IMR-90 (cell line): ENCODE data around the gene CARMIL1. TPM values are rescaled to one million over a fixed set of nuclear protein-coding genes. Genes with fewer than 3 reads are reported as not detected.

ENCODE experiments used
- ATAC-seq: fragments of 200-7000 bp; cut with Tn5 transposase; 2 replicates; pipeline ENCODE4 v1.9.1; 2020; ENCODE audit warnings: low read depth, mild to moderate bottlenecking, moderate library complexity
- BruUV-seq: library from RNA; stranded (reverse); fragments of 400-500 nt; replicated peaks from 2 replicates; lab custom pipeline; 2021; lab: Mats Ljungman, UMichigan
- CTCF ChIA-PET: fragments of 300-600 bp; formaldehyde crosslinking; extraction: SDS; loops from one replicate; lab custom pipeline; 2021; ENCODE audit warnings: antibody characterized with exemption; lab: Yijun Ruan, JAX
- POLR2A ChIA-PET: fragments of 300-600 bp; sonication (Branson Sonifier 250); formaldehyde crosslinking; loops from one replicate; lab custom pipeline; 2022; ENCODE audit warnings: antibody characterized with exemption; ENCODE audit not compliant: unreplicated experiment; lab: Charles Lee
- DNase-seq: peaks from one replicate; pipeline ENCODE4 v3.0.0; 2013
- H2AFZ ChIP-seq: replicated peaks from 2 replicates; pipeline ENCODE3; 2013; ENCODE audit warnings: low read length, mild to moderate bottlenecking; ENCODE audit not compliant: poor library complexity
- H2AK5ac ChIP-seq: 2 replicates; pipeline ENCODE4 v1.6.1; 2013; ENCODE audit warnings: low read depth, low read length, inconsistent platforms
- H2AK9ac ChIP-seq: replicated peaks from 2 replicates; pipeline ENCODE3; 2013; ENCODE audit warnings: mild to moderate bottlenecking, low read depth, low read length, moderate library complexity; ENCODE audit not compliant: poor library complexity
- H2BK120ac ChIP-seq: 2 replicates; pipeline ENCODE4 v1.6.1; 2013; ENCODE audit warnings: low read depth, low read length, inconsistent platforms
- H2BK15ac ChIP-seq: 3 replicates; pipeline ENCODE4 v1.6.1; 2013; ENCODE audit warnings: low read depth, low read length, inconsistent platforms
- H2BK20ac ChIP-seq: 2 replicates; pipeline ENCODE4 v1.6.1; 2013; ENCODE audit warnings: low read depth, mild to moderate bottlenecking, inconsistent platforms, low read length, moderate library complexity
- H2BK5ac ChIP-seq: 2 replicates; pipeline ENCODE4 v1.6.1; 2013; ENCODE audit warnings: mild to moderate bottlenecking, low read depth, low read length, inconsistent platforms; ENCODE audit not compliant: poor library complexity, severe bottlenecking
- H3K14ac ChIP-seq: replicated peaks from 2 replicates; pipeline ENCODE4 v1.6.1; 2013; ENCODE audit warnings: low read depth, low read length, inconsistent platforms
- H3K18ac ChIP-seq: 2 replicates; pipeline ENCODE4 v1.6.1; 2013; ENCODE audit warnings: low read depth, low read length, control low read depth
- H3K23ac ChIP-seq: 2 replicates; pipeline ENCODE4 v1.6.1; 2013; ENCODE audit warnings: low read depth, low read length, inconsistent platforms
- H3K27ac ChIP-seq: 2 replicates; pipeline ENCODE4 v1.5.1; 2013; ENCODE audit warnings: mild to moderate bottlenecking, control low read depth, low read length; ENCODE audit not compliant: insufficient read depth
- H3K27me3 ChIP-seq: 2 replicates; pipeline ENCODE4 v1.6.1; 2013; ENCODE audit warnings: low read length; ENCODE audit not compliant: control insufficient read depth, insufficient read depth
- H3K36me3 ChIP-seq: 2 replicates; pipeline ENCODE4 v1.6.1; 2013; ENCODE audit warnings: low read length, mixed read lengths; ENCODE audit not compliant: control insufficient read depth, insufficient read depth
- H3K4ac ChIP-seq: 2 replicates; pipeline ENCODE4 v1.6.1; 2013; ENCODE audit warnings: low read depth, low read length, inconsistent platforms
- H3K4me1 ChIP-seq: 2 replicates; pipeline ENCODE4 v1.6.1; 2013; ENCODE audit warnings: low read length, mixed read lengths; ENCODE audit not compliant: control insufficient read depth, insufficient read depth
- H3K4me2 ChIP-seq: 2 replicates; pipeline ENCODE4 v1.6.1; 2013; ENCODE audit warnings: low read depth, mild to moderate bottlenecking, control low read depth, low read length, moderate library complexity
- H3K4me3 ChIP-seq: 2 replicates; pipeline ENCODE4 v1.5.1; 2013; ENCODE audit warnings: low read depth, mild to moderate bottlenecking, control low read depth, low read length, moderate library complexity; ENCODE audit not compliant: insufficient read depth
- H3K56ac ChIP-seq: 2 replicates; pipeline ENCODE4 v1.6.1; 2013; ENCODE audit warnings: low read length, inconsistent platforms; ENCODE audit not compliant: insufficient read depth; ENCODE audit errors: extremely low read depth
- H3K79me1 ChIP-seq, 2 experiments: 2 replicates each; pipeline ENCODE4 v1.6.1; 2013; ENCODE audit warnings: low read length in 2 of 2, inconsistent platforms in 1 of 2, low read depth in 1 of 2
- H3K9ac ChIP-seq: 2 replicates; pipeline ENCODE4 v1.6.1; 2013; ENCODE audit warnings: low read depth, low read length, control low read depth
- H3K9me1 ChIP-seq: 2 replicates; pipeline ENCODE4 v1.6.1; 2013; ENCODE audit warnings: low read length, inconsistent platforms; ENCODE audit not compliant: insufficient read depth
- H3K9me3 ChIP-seq: 2 replicates; pipeline ENCODE4 v1.6.1; 2013; ENCODE audit warnings: low read length; ENCODE audit not compliant: control insufficient read depth, insufficient read depth
- H4K20me1 ChIP-seq: 2 replicates; pipeline ENCODE4 v1.6.1; 2013; ENCODE audit warnings: low read length, inconsistent platforms; ENCODE audit not compliant: insufficient read depth
- H4K5ac ChIP-seq: 2 replicates; pipeline ENCODE4 v1.6.1; 2013; ENCODE audit warnings: mild to moderate bottlenecking, low read depth, low read length, control low read depth
- H4K8ac ChIP-seq, 2 experiments: 2 replicates each; pipeline ENCODE4 v1.6.1; 2013; ENCODE audit warnings: low read depth in 2 of 2, low read length in 2 of 2, control low read depth in 1 of 2, inconsistent platforms in 1 of 2
- H4K91ac ChIP-seq: 2 replicates; pipeline ENCODE4 v1.6.1; 2013; ENCODE audit warnings: low read depth, low read length, inconsistent platforms; ENCODE audit not compliant: insufficient read depth
- BHLHE40 ChIP-seq: fragments of 150-350 bp; IDR thresholded peaks from 2 replicates; pipeline ENCODE4 v1.6.1; 2016; ENCODE audit warnings: mild to moderate bottlenecking, low read depth, low read length
- CEBPB ChIP-seq: IDR thresholded peaks from 2 replicates; pipeline ENCODE4 v1.6.1; 2012; ENCODE audit warnings: low read depth, low read length, improper control_type of control experiment
- CHD1 ChIP-seq: IDR thresholded peaks from 2 replicates; pipeline ENCODE4 v1.6.1; 2012; ENCODE audit warnings: low read depth, low read length, improper control_type of control experiment
- FOS ChIP-seq: fragments of 150-350 bp; IDR thresholded peaks from 2 replicates; pipeline ENCODE4 v1.6.1; 2016; ENCODE audit warnings: low read depth, low read length
- MAFK ChIP-seq: IDR thresholded peaks from 2 replicates; pipeline ENCODE4 v1.6.1; 2012; ENCODE audit warnings: low read depth, low read length, improper control_type of control experiment
- MAZ ChIP-seq: IDR thresholded peaks from 2 replicates; pipeline ENCODE4 v1.6.1; 2012; ENCODE audit warnings: low read depth, mild to moderate bottlenecking, low read length, improper control_type of control experiment, moderate library complexity, borderline replicate concordance
- MXI1 ChIP-seq: IDR thresholded peaks from 2 replicates; pipeline ENCODE4 v1.6.1; 2012; ENCODE audit warnings: low read depth, mild to moderate bottlenecking, low read length, moderate library complexity, borderline replicate concordance
- NFE2L2 ChIP-seq: fragments of 150-350 bp; IDR thresholded peaks from 2 replicates; pipeline ENCODE4 v1.6.1; 2016; ENCODE audit warnings: low read depth, mild to moderate bottlenecking, low read length
- POLR2A ChIP-seq: IDR thresholded peaks from 2 replicates; pipeline ENCODE4 v1.6.1; 2012; ENCODE audit warnings: mild to moderate bottlenecking, low read depth, low read length
- RAD21 ChIP-seq: IDR thresholded peaks from 2 replicates; pipeline ENCODE4 v1.6.1; 2012; ENCODE audit warnings: low read length, improper control_type of control experiment
- RCOR1 ChIP-seq: IDR thresholded peaks from 2 replicates; pipeline ENCODE4 v1.6.1; 2012; ENCODE audit warnings: mild to moderate bottlenecking, low read length, improper control_type of control experiment; ENCODE audit not compliant: insufficient replicate concordance
- RFX5 ChIP-seq: IDR thresholded peaks from 2 replicates; pipeline ENCODE4 v1.8.0; 2012; ENCODE audit warnings: low read depth, mild to moderate bottlenecking, low read length, moderate library complexity
- SMC3 ChIP-seq: fragments of 150-350 bp; IDR thresholded peaks from 2 replicates; pipeline ENCODE4 v1.6.1; 2016; ENCODE audit warnings: low read depth, mild to moderate bottlenecking, antibody characterized with exemption, low read length, moderate library complexity
- WGBS, 2 experiments: methylation state at CpG; one replicate each; pipeline versions ENCODE4 v1.1.5 to v1.1.7; 2013; ENCODE audit warnings: missing lambda C conversion rate in 2 of 2; ENCODE audit not compliant: insufficient read length in 1 of 2; ENCODE audit errors: extremely low coverage in 2 of 2; 5-methylcytosine and 5-hydroxymethylcytosine counted together
- dilution Hi-C: fragments of 300-500 bp; cut with HindIII; formaldehyde crosslinking; loops from one replicate; pipeline ENCODE4 v1.14.3; 2018; ENCODE audit warnings: low sequenced_read_pairs; ENCODE audit not compliant: unreplicated experiment
- in situ Hi-C: fragments of 300-500 bp; cut with MboI; formaldehyde crosslinking; loops from 3 replicates; pipeline ENCODE4 v1.14.3; 2019; ENCODE audit warnings: low sequenced_read_pairs, inconsistent platforms, mixed read lengths
- intact Hi-C: fragments of 100-400 bp; cut with micrococcal nuclease; formaldehyde crosslinking; loops from 2 replicates; pipeline ENCODE4 v1.10.0; 2022
- polyA plus RNA-seq, 3 experiments: library from polyadenylated mRNA; depleted of rRNA; stranded (reverse); fragments of >200 nt; gene quantifications; 2 replicates each; pipeline ENCODE4 v1.2.3, GENCODE V29; 2012; ENCODE audit warnings: low replicate concordance in 1 of 3
- total RNA-seq: library from RNA; depleted of rRNA; stranded (reverse); fragments of >200 nt; gene quantifications from 2 replicates; pipeline ENCODE4 v1.2.3, GENCODE V29; 2012
- TF ChIP-seq, protein P1 (sequence below): conservative IDR thresholded peaks from 2 replicates; pipeline ENCODE4 v1.5.1; 2012; ENCODE audit warnings: mild to moderate bottlenecking, low read depth, low read length, improper control_type of control experiment
- TF ChIP-seq, protein P2 (sequence below): fragments of 150-350 bp; IDR thresholded peaks from 2 replicates; pipeline ENCODE4 v1.6.1; 2016; ENCODE audit warnings: low read depth, mild to moderate bottlenecking, low read length, moderate library complexity, borderline replicate concordance
- TF ChIP-seq, protein P3 (sequence below): fragments of 150-350 bp; IDR thresholded peaks from 2 replicates; pipeline ENCODE4 v1.6.1; 2017; ENCODE audit warnings: mild to moderate bottlenecking, antibody characterized with exemption, low read length, low read depth

Gene CARMIL1
- total and polyA plus RNA-seq, 2 of the 4 experiments (the other 2 are of a cell fraction), result 1.3 to 2.9 TPM

DNA sequence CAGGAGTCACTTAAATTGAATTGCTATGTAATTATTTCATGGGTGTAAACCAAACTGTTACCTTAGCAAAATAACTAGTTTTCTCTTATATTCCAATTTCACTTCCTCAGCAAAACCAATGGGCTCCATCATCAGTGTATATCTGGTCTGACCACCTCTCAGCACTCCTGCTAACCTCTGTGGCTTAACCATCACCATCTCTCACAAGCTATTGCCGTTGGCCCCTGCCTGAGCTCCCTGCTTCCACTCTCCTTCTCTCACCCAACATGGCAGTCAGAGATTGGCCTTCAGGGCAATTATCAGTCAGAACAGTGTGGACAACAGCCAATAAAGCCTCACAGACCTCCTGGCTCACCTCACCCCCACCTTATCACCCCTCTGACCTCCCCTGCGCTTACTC lies 124.0 kb downstream of the CARMIL1 start:
- ATAC-seq, result no peak
- BruUV-seq, result no TSS peak
- H3K4ac ChIP-seq, result no peak overlapping the region
- no peaks in the 10 kb centered on the region for H4K20me1 ChIP-seq
- no peak overlapping the region for H2AFZ ChIP-seq
- no peak overlapping the region for H2AK5ac ChIP-seq
- H2BK15ac ChIP-seq, result no peak overlapping the region
- intact Hi-C loops (no loop called here), in situ Hi-C loops (no loop called here), dilution Hi-C loops (no loop called here)
- no peak overlapping the region for H2AK9ac ChIP-seq
- no peak overlapping the region for H4K8ac ChIP-seq
- no peak overlapping the region for H3K27ac ChIP-seq
- no peaks in the 10 kb centered on the region for H3K4me1 ChIP-seq
- no peak overlapping the region for H2BK20ac ChIP-seq
- 71% methylated on average over 2 of the region's 2 CpGs; no CpG with 5 or more reads in 1 of the 2 experiments for WGBS, 2 experiments
- no peak overlapping the region for H3K56ac ChIP-seq
- H4K91ac ChIP-seq, result no peak overlapping the region
- CTCF ChIA-PET, result interaction anchor here (0.7 kb wide), 1 partner anchor 899 kb away, joined by 3 read pairs; no protein-coding TSS in a partner anchor
- H3K9me3 ChIP-seq, result no peaks in the 10 kb centered on the region
- no peak overlapping the region for H3K23ac ChIP-seq
- H3K27me3 ChIP-seq, result no peaks in the 10 kb centered on the region
- no peak for DNase-seq
- H4K5ac ChIP-seq, result no peak overlapping the region
- no peaks in the 10 kb centered on the region for H3K79me1 ChIP-seq
- no peak overlapping the region for H3K18ac ChIP-seq
- TF ChIP-seq CHD1 (no peak), CEBPB (no peak), SMC3 (no peak), MAFK (no peak), POLR2A (no peak), NFE2L2 (no peak), RAD21 (no peak), MXI1 (no peak), FOS (no peak), RFX5 (no peak), RCOR1 (no peak), BHLHE40 (no peak), MAZ (no peak)
- TF ChIP-seq, protein P1, sequence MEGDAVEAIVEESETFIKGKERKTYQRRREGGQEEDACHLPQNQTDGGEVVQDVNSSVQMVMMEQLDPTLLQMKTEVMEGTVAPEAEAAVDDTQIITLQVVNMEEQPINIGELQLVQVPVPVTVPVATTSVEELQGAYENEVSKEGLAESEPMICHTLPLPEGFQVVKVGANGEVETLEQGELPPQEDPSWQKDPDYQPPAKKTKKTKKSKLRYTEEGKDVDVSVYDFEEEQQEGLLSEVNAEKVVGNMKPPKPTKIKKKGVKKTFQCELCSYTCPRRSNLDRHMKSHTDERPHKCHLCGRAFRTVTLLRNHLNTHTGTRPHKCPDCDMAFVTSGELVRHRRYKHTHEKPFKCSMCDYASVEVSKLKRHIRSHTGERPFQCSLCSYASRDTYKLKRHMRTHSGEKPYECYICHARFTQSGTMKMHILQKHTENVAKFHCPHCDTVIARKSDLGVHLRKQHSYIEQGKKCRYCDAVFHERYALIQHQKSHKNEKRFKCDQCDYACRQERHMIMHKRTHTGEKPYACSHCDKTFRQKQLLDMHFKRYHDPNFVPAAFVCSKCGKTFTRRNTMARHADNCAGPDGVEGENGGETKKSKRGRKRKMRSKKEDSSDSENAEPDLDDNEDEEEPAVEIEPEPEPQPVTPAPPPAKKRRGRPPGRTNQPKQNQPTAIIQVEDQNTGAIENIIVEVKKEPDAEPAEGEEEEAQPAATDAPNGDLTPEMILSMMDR, result no peak
- TF ChIP-seq, protein P2, sequence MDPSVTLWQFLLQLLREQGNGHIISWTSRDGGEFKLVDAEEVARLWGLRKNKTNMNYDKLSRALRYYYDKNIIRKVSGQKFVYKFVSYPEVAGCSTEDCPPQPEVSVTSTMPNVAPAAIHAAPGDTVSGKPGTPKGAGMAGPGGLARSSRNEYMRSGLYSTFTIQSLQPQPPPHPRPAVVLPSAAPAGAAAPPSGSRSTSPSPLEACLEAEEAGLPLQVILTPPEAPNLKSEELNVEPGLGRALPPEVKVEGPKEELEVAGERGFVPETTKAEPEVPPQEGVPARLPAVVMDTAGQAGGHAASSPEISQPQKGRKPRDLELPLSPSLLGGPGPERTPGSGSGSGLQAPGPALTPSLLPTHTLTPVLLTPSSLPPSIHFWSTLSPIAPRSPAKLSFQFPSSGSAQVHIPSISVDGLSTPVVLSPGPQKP, result no peak
- TF ChIP-seq, protein P3, sequence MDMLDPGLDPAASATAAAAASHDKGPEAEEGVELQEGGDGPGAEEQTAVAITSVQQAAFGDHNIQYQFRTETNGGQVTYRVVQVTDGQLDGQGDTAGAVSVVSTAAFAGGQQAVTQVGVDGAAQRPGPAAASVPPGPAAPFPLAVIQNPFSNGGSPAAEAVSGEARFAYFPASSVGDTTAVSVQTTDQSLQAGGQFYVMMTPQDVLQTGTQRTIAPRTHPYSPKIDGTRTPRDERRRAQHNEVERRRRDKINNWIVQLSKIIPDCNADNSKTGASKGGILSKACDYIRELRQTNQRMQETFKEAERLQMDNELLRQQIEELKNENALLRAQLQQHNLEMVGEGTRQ, result no peak
- no peak overlapping the region for H3K14ac ChIP-seq
- no peak overlapping the region for H3K4me3 ChIP-seq
- H3K9me1 ChIP-seq, result no peaks in the 10 kb centered on the region
- no peak overlapping the region for H2BK5ac ChIP-seq
- no peak overlapping the region for H2BK120ac ChIP-seq
- H3K9ac ChIP-seq, result no peak overlapping the region
- no peaks in the 10 kb centered on the region for H3K36me3 ChIP-seq
- POLR2A ChIA-PET, result interaction anchor here (0.7 kb wide), 1 partner anchor 106 kb away, joined by 6 read pairs; no protein-coding TSS in a partner anchor
- H3K4me2 ChIP-seq, result no peak overlapping the region
